ENCODE measurements around the gene APC.

Gene APC

GRCh38 chr5:112763165-112763564 lies 25.5 kb downstream of the APC start:
- DNase-seq = no peak
- H3K4me1 ChIP-seq (ENCODE audit: control insufficient read depth, insufficient read depth, low read length, poor library complexity, severe bottlenecking) = no peaks in the 10 kb centered on the region
- no peaks in the 10 kb centered on the region for H3K27me3 ChIP-seq (replicated peaks; ENCODE audit: control insufficient read depth, insufficient read depth, low read length, poor library complexity, severe bottlenecking)
- H3K36me3 ChIP-seq (ENCODE audit: control insufficient read depth, insufficient read depth, low read length) = peaks cover 12% of the 10 kb centered on the region
- no peak overlapping the region for H3K27ac ChIP-seq (ENCODE audit: insufficient read depth, low read length, poor library complexity, severe bottlenecking)
- H3K9me3 ChIP-seq (ENCODE audit: control insufficient read depth, low read length) = no peaks in the 10 kb centered on the region
- H3K4me3 ChIP-seq (ENCODE audit: insufficient read depth, low read depth, low read length, poor library complexity, severe bottlenecking) = no peak overlapping the region

GRCh38 chr5:112772124-112772523 lies 34.4 kb downstream of the APC start:
- Histone ChIP-seq H3K36me3 (ENCODE audit: control insufficient read depth, insufficient read depth, low read length) (peaks cover 17% of the 10 kb centered on the region), H3K27me3 (replicated peaks; ENCODE audit: control insufficient read depth, insufficient read depth, low read length, poor library complexity, severe bottlenecking) (no peaks in the 10 kb centered on the region), H3K27ac (ENCODE audit: insufficient read depth, low read length, poor library complexity, severe bottlenecking) (no peak overlapping the region), H3K4me3 (ENCODE audit: insufficient read depth, low read depth, low read length, poor library complexity, severe bottlenecking) (no peak overlapping the region), H3K9me3 (ENCODE audit: control insufficient read depth, low read length) (no peaks in the 10 kb centered on the region), H3K4me1 (ENCODE audit: control insufficient read depth, insufficient read depth, low read length, poor library complexity, severe bottlenecking) (no peaks in the 10 kb centered on the region)
- DNase-seq = no peak

GRCh38 chr5:112776301-112776856 lies 38.7 kb downstream of the APC start:
- no peaks in the 10 kb centered on the region for H3K9me3 ChIP-seq (ENCODE audit: control insufficient read depth, low read length)
- H3K36me3 ChIP-seq (ENCODE audit: control insufficient read depth, insufficient read depth, low read length) = peaks cover 9% of the 10 kb centered on the region
- no peak for DNase-seq
- no peak overlapping the region for H3K4me3 ChIP-seq (ENCODE audit: insufficient read depth, low read depth, low read length, poor library complexity, severe bottlenecking)
- no peaks in the 10 kb centered on the region for H3K4me1 ChIP-seq (ENCODE audit: control insufficient read depth, insufficient read depth, low read length, poor library complexity, severe bottlenecking)
- no peak overlapping the region for H3K27ac ChIP-seq (ENCODE audit: insufficient read depth, low read length, poor library complexity, severe bottlenecking)
- H3K27me3 ChIP-seq (replicated peaks; ENCODE audit: control insufficient read depth, insufficient read depth, low read length, poor library complexity, severe bottlenecking) = no peaks in the 10 kb centered on the region

- H3K27ac ChIP-seq (ENCODE audit: insufficient read depth, low read length, poor library complexity, severe bottlenecking) = no peak overlapping the region
- no peaks in the 10 kb centered on the region for H3K27me3 ChIP-seq (replicated peaks; ENCODE audit: control insufficient read depth, insufficient read depth, low read length, poor library complexity, severe bottlenecking)
- H3K4me3 ChIP-seq (ENCODE audit: insufficient read depth, low read depth, low read length, poor library complexity, severe bottlenecking) = no peak overlapping the region
- H3K4me1 ChIP-seq (ENCODE audit: control insufficient read depth, insufficient read depth, low read length, poor library complexity, severe bottlenecking) = no peaks in the 10 kb centered on the region
- no peaks in the 10 kb centered on the region for H3K9me3 ChIP-seq (ENCODE audit: control insufficient read depth, low read length)
- no peaks in the 10 kb centered on the region for H3K36me3 ChIP-seq (ENCODE audit: control insufficient read depth, insufficient read depth, low read length)
- no peak for DNase-seq
These were observed 41.8 kb downstream of the APC start for GRCh38 chr5:112779531-112779930.

DNA sequence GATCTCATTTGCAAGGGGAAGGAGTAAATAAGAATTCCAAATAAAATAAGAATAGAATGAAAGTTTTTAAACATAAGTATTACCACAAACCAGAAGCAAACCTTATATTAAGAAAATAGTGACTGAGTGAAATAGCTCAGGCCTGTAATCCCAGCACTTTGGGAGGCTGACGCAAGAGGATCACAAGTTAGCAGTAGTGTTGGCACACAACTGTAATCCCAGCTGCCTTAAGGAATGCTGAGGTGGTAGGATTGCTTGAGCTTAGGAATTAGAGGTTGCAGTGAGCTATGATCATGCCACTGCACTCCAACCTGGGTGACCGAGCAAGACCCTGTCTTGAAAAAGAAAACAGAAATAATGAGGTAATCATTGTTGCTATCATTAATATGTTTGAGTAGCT lies 47.0 kb downstream of the APC start:
- DNase-seq = no peak
- Histone ChIP-seq H3K36me3 (ENCODE audit: control insufficient read depth, insufficient read depth, low read length) (peaks cover 12% of the 10 kb centered on the region), H3K9me3 (ENCODE audit: control insufficient read depth, low read length) (no peaks in the 10 kb centered on the region)

GRCh38 chr5:112787261-112787660 lies 49.6 kb downstream of the APC start:
- peaks cover 12% of the 10 kb centered on the region for H3K36me3 ChIP-seq (ENCODE audit: control insufficient read depth, insufficient read depth, low read length)
- DNase-seq = no peak
- H3K4me3 ChIP-seq (ENCODE audit: insufficient read depth, low read depth, low read length, poor library complexity, severe bottlenecking) = no peak overlapping the region
- H3K9me3 ChIP-seq (ENCODE audit: control insufficient read depth, low read length) = no peaks in the 10 kb centered on the region
- H3K27ac ChIP-seq (ENCODE audit: insufficient read depth, low read length, poor library complexity, severe bottlenecking) = no peak overlapping the region
- H3K4me1 ChIP-seq (ENCODE audit: control insufficient read depth, insufficient read depth, low read length, poor library complexity, severe bottlenecking) = no peaks in the 10 kb centered on the region
- no peaks in the 10 kb centered on the region for H3K27me3 ChIP-seq (replicated peaks; ENCODE audit: control insufficient read depth, insufficient read depth, low read length, poor library complexity, severe bottlenecking)

More for the DNA sequence above, 47.0 kb downstream of the APC start:
- Histone ChIP-seq H3K4me3 (ENCODE audit: insufficient read depth, low read depth, low read length, poor library complexity, severe bottlenecking) (no peak overlapping the region), H3K4me1 (ENCODE audit: control insufficient read depth, insufficient read depth, low read length, poor library complexity, severe bottlenecking) (no peaks in the 10 kb centered on the region), H3K27me3 (replicated peaks; ENCODE audit: control insufficient read depth, insufficient read depth, low read length, poor library complexity, severe bottlenecking) (no peaks in the 10 kb centered on the region), H3K27ac (ENCODE audit: insufficient read depth, low read length, poor library complexity, severe bottlenecking) (no peak overlapping the region)

DNA sequence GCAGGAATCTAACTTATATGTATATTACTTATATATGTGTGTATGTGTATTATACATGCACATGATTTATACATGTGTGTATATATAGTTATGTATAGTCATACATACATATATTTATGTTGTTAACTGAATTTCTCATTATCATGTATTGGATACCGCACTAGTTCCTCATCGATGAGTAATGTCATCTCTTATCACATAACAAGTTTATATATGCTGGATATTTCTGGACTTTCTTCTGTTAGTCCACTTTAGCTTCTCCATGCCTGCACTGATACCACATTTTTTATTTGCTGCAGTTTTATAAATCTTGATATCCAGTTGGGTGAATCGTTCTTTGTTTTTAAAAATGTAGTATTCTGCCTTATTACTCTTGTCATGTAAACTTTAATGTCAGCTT lies 50.2 kb downstream of the APC start:
- no peak for DNase-seq
- Histone ChIP-seq H3K36me3 (ENCODE audit: control insufficient read depth, insufficient read depth, low read length) (peaks cover 16% of the 10 kb centered on the region), H3K4me3 (ENCODE audit: insufficient read depth, low read depth, low read length, poor library complexity, severe bottlenecking) (no peak overlapping the region), H3K9me3 (ENCODE audit: control insufficient read depth, low read length) (no peaks in the 10 kb centered on the region), H3K27me3 (replicated peaks; ENCODE audit: control insufficient read depth, insufficient read depth, low read length, poor library complexity, severe bottlenecking) (no peaks in the 10 kb centered on the region), H3K27ac (ENCODE audit: insufficient read depth, low read length, poor library complexity, severe bottlenecking) (no peak overlapping the region), H3K4me1 (ENCODE audit: control insufficient read depth, insufficient read depth, low read length, poor library complexity, severe bottlenecking) (no peaks in the 10 kb centered on the region)

GRCh38 chr5:112793201-112793600 lies 55.5 kb downstream of the APC start:
- no peak overlapping the region for H3K4me3 ChIP-seq (ENCODE audit: insufficient read depth, low read depth, low read length, poor library complexity, severe bottlenecking)
- H3K9me3 ChIP-seq (ENCODE audit: control insufficient read depth, low read length) = no peaks in the 10 kb centered on the region
- H3K27me3 ChIP-seq (replicated peaks; ENCODE audit: control insufficient read depth, insufficient read depth, low read length, poor library complexity, severe bottlenecking) = no peaks in the 10 kb centered on the region
- H3K36me3 ChIP-seq (ENCODE audit: control insufficient read depth, insufficient read depth, low read length) = peaks cover 19% of the 10 kb centered on the region
- H3K27ac ChIP-seq (ENCODE audit: insufficient read depth, low read length, poor library complexity, severe bottlenecking) = no peak overlapping the region
- DNase-seq = no peak
- no peaks in the 10 kb centered on the region for H3K4me1 ChIP-seq (ENCODE audit: control insufficient read depth, insufficient read depth, low read length, poor library complexity, severe bottlenecking)

GRCh38 chr5:112794410-112794809 lies 56.7 kb downstream of the APC start:
- Histone ChIP-seq H3K4me3 (ENCODE audit: insufficient read depth, low read depth, low read length, poor library complexity, severe bottlenecking) (no peak overlapping the region), H3K9me3 (ENCODE audit: control insufficient read depth, low read length) (no peaks in the 10 kb centered on the region), H3K4me1 (ENCODE audit: control insufficient read depth, insufficient read depth, low read length, poor library complexity, severe bottlenecking) (no peaks in the 10 kb centered on the region), H3K27ac (ENCODE audit: insufficient read depth, low read length, poor library complexity, severe bottlenecking) (no peak overlapping the region), H3K27me3 (replicated peaks; ENCODE audit: control insufficient read depth, insufficient read depth, low read length, poor library complexity, severe bottlenecking) (no peaks in the 10 kb centered on the region), H3K36me3 (ENCODE audit: control insufficient read depth, insufficient read depth, low read length) (peaks cover 15% of the 10 kb centered on the region)
- no peak for DNase-seq

DNA sequence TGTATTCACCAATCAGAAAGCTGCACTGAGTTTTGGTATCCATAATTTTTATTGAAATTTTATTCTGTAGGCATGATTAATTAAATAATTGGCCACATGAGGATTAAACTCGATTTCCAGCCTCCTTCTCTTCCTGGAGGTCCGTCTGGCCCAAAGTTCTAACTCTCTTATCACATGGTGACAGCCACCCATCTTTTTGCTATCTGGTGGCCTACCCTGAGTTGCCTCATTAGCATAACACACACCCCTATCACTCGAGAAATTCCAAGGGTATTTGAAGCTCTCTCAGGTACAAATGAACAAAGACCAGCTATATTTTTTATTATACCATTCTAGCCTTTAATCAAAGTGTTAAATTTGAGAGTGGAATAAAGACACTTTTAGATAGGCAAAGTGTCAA lies 57.7 kb downstream of the APC start:
- Histone ChIP-seq H3K27ac (ENCODE audit: insufficient read depth, low read length, poor library complexity, severe bottlenecking) (no peak overlapping the region), H3K4me1 (ENCODE audit: control insufficient read depth, insufficient read depth, low read length, poor library complexity, severe bottlenecking) (no peaks in the 10 kb centered on the region), H3K36me3 (ENCODE audit: control insufficient read depth, insufficient read depth, low read length) (peaks cover 15% of the 10 kb centered on the region), H3K27me3 (replicated peaks; ENCODE audit: control insufficient read depth, insufficient read depth, low read length, poor library complexity, severe bottlenecking) (no peaks in the 10 kb centered on the region), H3K4me3 (ENCODE audit: insufficient read depth, low read depth, low read length, poor library complexity, severe bottlenecking) (no peak overlapping the region), H3K9me3 (ENCODE audit: control insufficient read depth, low read length) (no peaks in the 10 kb centered on the region)
- DNase-seq = no peak
